GM10248 (cell line): ENCODE data around the gene SLC22A16.

ENCODE experiments used
- CTCF ChIA-PET: fragments of 300-600 bp; sonication (Branson Sonifier 250); formaldehyde crosslinking; extraction: SDS; loops from one replicate; lab custom pipeline; 2021; ENCODE audit warnings: antibody characterized with exemption; lab: Yijun Ruan, JAX
- POLR2A ChIA-PET: fragments of 350-650 bp; sonication (Branson Sonifier 250); formaldehyde crosslinking; extraction: SDS; loops from one replicate; lab custom pipeline; 2020; ENCODE audit warnings: antibody characterized with exemption; lab: Yijun Ruan, JAX
- DNase-seq: peaks from one replicate; pipeline ENCODE4 v3.0.0; 2012; ENCODE audit errors: extremely low spot score
- CTCF ChIP-seq: IDR thresholded peaks from 2 replicates; pipeline ENCODE4 v1.5.1; 2012; ENCODE audit warnings: mild to moderate bottlenecking, low read depth; ENCODE audit errors: extremely low read depth, missing control alignments, control extremely low read depth

SLC22A16 gene

GRCh38 chr6:110392727-110393126 is 83.7 kb downstream of the SLC22A16 start:
- TF ChIP-seq CTCF, result no peak
- CTCF ChIA-PET, result interaction anchor here (1.4 to 7.9 kb wide), 6 partner anchors 10 to 688 kb away, joined by 3 to 77 read pairs (median 35); no protein-coding TSS in a partner anchor
- no peak for DNase-seq
- POLR2A ChIA-PET, result no interaction called here

- CTCF ChIA-PET, result interaction anchor here (0.8 to 7.9 kb wide), 17 partner anchors 12 to 863 kb away, joined by 3 to 77 read pairs (median 4); partner anchors contain the start of gene DDO
- TF ChIP-seq CTCF, result no peak
- POLR2A ChIA-PET, result interaction anchor here (0.7 kb wide), 1 partner anchor 910 kb away, joined by 5 read pairs; no protein-coding TSS in a partner anchor
- no peak for DNase-seq
Observed at GRCh38 chr6:110390404-110390803, 86.0 kb downstream of the SLC22A16 start.

GRCh38 chr6:110389689-110390382 is 86.6 kb downstream of the SLC22A16 start:
- TF ChIP-seq CTCF, result no peak
- CTCF ChIA-PET, result interaction anchor here (0.8 to 7.9 kb wide), 17 partner anchors 13 to 862 kb away, joined by 3 to 77 read pairs (median 4); partner anchors contain the start of gene DDO
- no peak for DNase-seq
- POLR2A ChIA-PET, result no interaction called here

- TF ChIP-seq CTCF, result no peak
- CTCF ChIA-PET, result interaction anchor here (1.1 to 7.9 kb wide), 4 partner anchors 15 to 348 kb away, joined by 3 to 47 read pairs (median 4); no protein-coding TSS in a partner anchor
- POLR2A ChIA-PET, result no interaction called here
- DNase-seq, result no peak
Observed at GRCh38 chr6:110387986-110388385, 88.4 kb downstream of the SLC22A16 start.

- POLR2A ChIA-PET, result no interaction called here
- no peak for TF ChIP-seq CTCF
- no peak for DNase-seq
- CTCF ChIA-PET, result interaction anchor here (1.0 to 1.3 kb wide), 4 partner anchors 9 to 346 kb away, joined by 3 to 6 read pairs (median 4); no protein-coding TSS in a partner anchor
Observed at GRCh38 chr6:110385458-110385863, 91.0 kb downstream of the SLC22A16 start.

GRCh38 chr6:110378552-110378951 is 97.9 kb downstream of the SLC22A16 start:
- no peak for TF ChIP-seq CTCF
- POLR2A ChIA-PET, result no interaction called here
- no peak for DNase-seq
- CTCF ChIA-PET, result no interaction called here
